ENCODE results near the gene ATP1A4. TPM values are rescaled to one million over a fixed set of nuclear protein-coding genes. Genes with fewer than 3 reads are reported as not detected.

ATP1A4 gene
- total and polyA plus RNA-seq, 2 of the 8 experiments (the other 6 are each of a cell fraction or from before 2014, with no cell fraction given) = 0.48 to 0.61 TPM

GRCh38 chr1:160118928-160119327 is 32.5 kb upstream of the ATP1A4 start (continued):
- TF ChIP-seq CHD7 (IDR thresholded peaks at IDR 0.05; ENCODE audit: insufficient replicate concordance, low read length) (no peak), E2F6 (IDR thresholded peaks at IDR 0.05) (no peak), RNF2 (IDR thresholded peaks at IDR 0.05; ENCODE audit: borderline replicate concordance, low read depth, low read length, missing control alignments, poor library complexity, severe bottlenecking) (no peak), POLR2AphosphoS5 (IDR thresholded peaks at IDR 0.05; ENCODE audit: low read depth, low read length) (no peak), SIN3A (conservative IDR thresholded peaks at IDR 0.05 in 1 of 2, IDR thresholded peaks at IDR 0.05 in 1 of 2; ENCODE audit: low read depth in 1 of 2, low read length in 2 of 2) (no peak), CHD1 (IDR thresholded peaks at IDR 0.05; ENCODE audit: low read depth, low read length) (no peak), SAP30 (IDR thresholded peaks at IDR 0.05; ENCODE audit: insufficient read depth, insufficient replicate concordance, low read length) (no peak), TAF7 (optimal IDR thresholded peaks at IDR 0.05; ENCODE audit: borderline replicate concordance, low read depth, low read length) (no peak)
